H1 (cell line): ENCODE data around the gene CRISPLD2.

Source experiments
- EZH2 ChIP-seq: fragments of 200-600 bp; sonication (generic); IDR thresholded peaks from 2 replicates; pipeline ENCODE4 v1.7.1; 2012; ENCODE audit warnings: low read depth, mild to moderate bottlenecking, moderate library complexity, low read length, inconsistent platforms; ENCODE audit not compliant: severe bottlenecking
- KDM1A ChIP-seq: fragments of 200-600, 300-600 bp; sonication (generic); IDR thresholded peaks from 2 replicates; pipeline ENCODE4 v1.7.1; 2016; ENCODE audit warnings: mild to moderate bottlenecking, low read length, borderline replicate concordance
- NRF1 ChIP-seq: IDR thresholded peaks from 2 replicates; pipeline ENCODE4 v1.6.1; 2011; ENCODE audit warnings: mild to moderate bottlenecking, low read depth, low read length, improper control_type of control experiment
- POLR2A ChIP-seq, 2 experiments: IDR thresholded peaks; 1 replicate in 1 of 2; 2 replicates in 1 of 2; pipeline ENCODE4 v1.6.1; 2011; ENCODE audit warnings: low read depth in 2 of 2, low read length in 2 of 2, mild to moderate bottlenecking in 2 of 2; ENCODE audit errors: control extremely low read depth in 1 of 2
- POLR2AphosphoS5 ChIP-seq: IDR thresholded peaks from 2 replicates; pipeline ENCODE4 v1.6.1; 2011; ENCODE audit warnings: low read depth, low read length
- SAP30 ChIP-seq: fragments of 300-600 bp; sonication (generic); IDR thresholded peaks from 2 replicates; pipeline ENCODE4 v1.7.1; 2012; ENCODE audit warnings: low read length, moderate library complexity, mild to moderate bottlenecking, inconsistent platforms; ENCODE audit not compliant: insufficient read depth, insufficient replicate concordance
- TAF1 ChIP-seq: IDR thresholded peaks from 2 replicates; pipeline ENCODE4 v1.6.1; 2011; ENCODE audit warnings: mild to moderate bottlenecking, low read depth, low read length
- YY1 ChIP-seq: IDR thresholded peaks from 2 replicates; pipeline ENCODE4 v1.6.1; 2011; ENCODE audit warnings: low read depth, mild to moderate bottlenecking, low read length
- TF ChIP-seq, protein P1 (sequence below), 3 experiments: IDR thresholded peaks; 1 replicate in 2 of 3; 2 replicates in 1 of 3; pipeline versions ENCODE4 v1.5.1 to v1.6.1; 2011; ENCODE audit warnings: low read length in 3 of 3, mild to moderate bottlenecking in 3 of 3, inconsistent platforms in 2 of 3, low read depth in 1 of 3, moderate library complexity in 1 of 3; ENCODE audit not compliant: insufficient read depth in 1 of 3; ENCODE audit errors: control extremely low read depth in 1 of 3
- TF ChIP-seq, protein P2 (sequence below): IDR thresholded peaks from 2 replicates; pipeline ENCODE4 v1.6.1; 2012; ENCODE audit warnings: inconsistent platforms
- TF ChIP-seq, protein P3 (sequence below): IDR thresholded peaks from 2 replicates; pipeline ENCODE4 v1.6.1; 2012; ENCODE audit warnings: inconsistent platforms

DNA sequence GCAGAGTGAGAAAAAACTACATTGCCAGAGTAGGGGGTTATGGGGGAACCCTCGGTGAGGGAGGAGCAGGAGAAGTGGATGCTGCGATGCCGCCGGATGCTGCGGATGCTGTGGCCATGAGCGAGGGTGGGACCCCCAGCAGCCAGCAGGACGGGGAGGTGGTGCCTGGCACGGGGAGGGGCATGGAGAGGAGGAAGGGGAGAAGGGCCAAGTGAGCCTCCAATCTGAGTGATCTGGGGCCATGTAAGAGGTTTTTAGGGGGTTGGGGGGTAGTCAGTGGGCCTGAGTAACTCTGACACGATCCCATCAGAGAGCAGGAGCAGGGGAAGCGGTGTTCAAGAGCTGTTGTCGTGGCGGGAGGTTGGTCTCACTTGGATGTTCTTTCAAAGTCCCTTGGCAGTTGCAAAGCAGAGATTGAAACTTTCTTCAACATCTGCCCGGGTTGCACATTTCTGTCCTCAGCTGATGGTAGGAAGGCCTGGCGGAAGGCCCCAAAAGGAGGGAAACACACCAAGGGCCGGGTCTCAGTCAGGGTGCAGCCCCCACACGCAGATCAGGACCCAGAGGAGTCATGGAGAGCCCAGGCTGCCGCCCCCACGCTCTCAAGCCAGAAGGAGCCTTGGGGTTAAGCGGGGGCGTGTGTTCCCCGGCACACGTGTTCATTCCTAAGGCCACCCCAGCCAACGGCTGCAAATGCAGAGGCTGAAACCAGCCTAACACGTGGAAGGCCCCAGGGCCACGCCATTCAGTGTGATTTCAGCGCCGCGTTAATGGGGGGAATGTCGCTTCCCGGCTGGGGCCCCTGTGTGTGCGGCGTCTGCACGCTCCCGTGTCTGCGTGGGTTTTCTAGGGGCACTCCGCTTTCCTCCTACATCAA is 109.9 kb downstream of the CRISPLD2 start:
- no peak for TF ChIP-seq TAF1
- TF ChIP-seq, protein P1, sequence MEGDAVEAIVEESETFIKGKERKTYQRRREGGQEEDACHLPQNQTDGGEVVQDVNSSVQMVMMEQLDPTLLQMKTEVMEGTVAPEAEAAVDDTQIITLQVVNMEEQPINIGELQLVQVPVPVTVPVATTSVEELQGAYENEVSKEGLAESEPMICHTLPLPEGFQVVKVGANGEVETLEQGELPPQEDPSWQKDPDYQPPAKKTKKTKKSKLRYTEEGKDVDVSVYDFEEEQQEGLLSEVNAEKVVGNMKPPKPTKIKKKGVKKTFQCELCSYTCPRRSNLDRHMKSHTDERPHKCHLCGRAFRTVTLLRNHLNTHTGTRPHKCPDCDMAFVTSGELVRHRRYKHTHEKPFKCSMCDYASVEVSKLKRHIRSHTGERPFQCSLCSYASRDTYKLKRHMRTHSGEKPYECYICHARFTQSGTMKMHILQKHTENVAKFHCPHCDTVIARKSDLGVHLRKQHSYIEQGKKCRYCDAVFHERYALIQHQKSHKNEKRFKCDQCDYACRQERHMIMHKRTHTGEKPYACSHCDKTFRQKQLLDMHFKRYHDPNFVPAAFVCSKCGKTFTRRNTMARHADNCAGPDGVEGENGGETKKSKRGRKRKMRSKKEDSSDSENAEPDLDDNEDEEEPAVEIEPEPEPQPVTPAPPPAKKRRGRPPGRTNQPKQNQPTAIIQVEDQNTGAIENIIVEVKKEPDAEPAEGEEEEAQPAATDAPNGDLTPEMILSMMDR (IDR thresholded peaks at IDR 0.05; ENCODE audit: control extremely low read depth in 1 of 3, insufficient read depth in 1 of 3, low read depth in 1 of 3, low read length in 3 of 3) = no peak
- no peak for TF ChIP-seq KDM1A
- no peak for TF ChIP-seq POLR2A (IDR thresholded peaks at IDR 0.05; ENCODE audit: control extremely low read depth in 1 of 2, low read depth in 2 of 2, low read length in 2 of 2)
- no peak for TF ChIP-seq SAP30
- no peak for TF ChIP-seq EZH2
- no peak for TF ChIP-seq NRF1
- TF ChIP-seq YY1 = no peak
- no peak for TF ChIP-seq POLR2AphosphoS5
- TF ChIP-seq, protein P2, sequence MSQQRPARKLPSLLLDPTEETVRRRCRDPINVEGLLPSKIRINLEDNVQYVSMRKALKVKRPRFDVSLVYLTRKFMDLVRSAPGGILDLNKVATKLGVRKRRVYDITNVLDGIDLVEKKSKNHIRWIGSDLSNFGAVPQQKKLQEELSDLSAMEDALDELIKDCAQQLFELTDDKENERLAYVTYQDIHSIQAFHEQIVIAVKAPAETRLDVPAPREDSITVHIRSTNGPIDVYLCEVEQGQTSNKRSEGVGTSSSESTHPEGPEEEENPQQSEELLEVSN = no peak
- TF ChIP-seq, protein P3, sequence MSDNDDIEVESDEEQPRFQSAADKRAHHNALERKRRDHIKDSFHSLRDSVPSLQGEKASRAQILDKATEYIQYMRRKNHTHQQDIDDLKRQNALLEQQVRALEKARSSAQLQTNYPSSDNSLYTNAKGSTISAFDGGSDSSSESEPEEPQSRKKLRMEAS = no peak
